Dermis blood vessel endothelial cell (primary cell): ENCODE results near the gene NPIPB8. TPM values are rescaled to one million over a fixed set of nuclear protein-coding genes. Genes with fewer than 3 reads are reported as not detected.
"Not testable (repeated sequence)": the region's sequence is repeated elsewhere in the genome, so short reads cannot be mapped to it uniquely, and the experiment has no call there.

Experiments
- DNase-seq: peaks from one replicate; pipeline ENCODE4 v3.0.0; 2010
- total RNA-seq: library from RNA; depleted of rRNA; stranded (reverse); fragments of >200 nt; gene quantifications from 2 replicates; pipeline ENCODE4 v1.2.3, GENCODE V29; 2014

Gene NPIPB8
- total RNA-seq, 1 donor from 2014 or later: 0.17 TPM

DNA sequence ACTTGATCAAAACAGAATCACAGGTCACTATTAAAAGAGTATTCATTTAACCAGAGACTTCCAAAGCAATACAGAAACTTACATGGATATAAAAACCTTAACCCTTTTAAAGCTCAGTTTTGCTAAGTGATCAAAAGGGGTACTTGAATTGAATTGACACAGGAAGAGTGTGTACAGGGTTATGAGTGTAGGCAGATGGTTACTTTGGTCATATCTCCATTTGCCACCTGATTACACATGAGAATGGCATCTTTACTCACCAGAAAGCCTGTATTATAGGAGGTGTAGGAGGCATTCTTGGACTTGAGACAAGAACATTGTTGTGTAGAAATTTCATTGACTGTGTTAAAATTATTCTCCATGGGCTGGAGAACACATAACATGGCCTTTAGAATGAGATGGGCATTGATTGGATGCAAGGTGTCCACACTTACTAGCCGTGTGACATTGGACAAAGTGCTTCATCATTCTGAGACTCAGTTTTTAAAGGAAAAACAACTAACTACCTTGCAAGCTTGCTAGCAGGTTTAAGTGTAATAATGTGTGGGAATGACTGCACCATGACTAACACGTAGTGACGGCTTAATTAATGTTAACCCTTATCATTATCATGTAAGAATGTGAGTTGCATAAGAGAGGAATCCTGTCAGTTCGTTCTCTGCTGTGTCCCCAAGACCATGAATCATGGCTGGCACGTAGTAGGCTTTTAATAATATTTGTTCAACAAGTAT is 1.6 kb upstream of the NPIPB8 start:
- DNase-seq: peak; percentile 49

DNA sequence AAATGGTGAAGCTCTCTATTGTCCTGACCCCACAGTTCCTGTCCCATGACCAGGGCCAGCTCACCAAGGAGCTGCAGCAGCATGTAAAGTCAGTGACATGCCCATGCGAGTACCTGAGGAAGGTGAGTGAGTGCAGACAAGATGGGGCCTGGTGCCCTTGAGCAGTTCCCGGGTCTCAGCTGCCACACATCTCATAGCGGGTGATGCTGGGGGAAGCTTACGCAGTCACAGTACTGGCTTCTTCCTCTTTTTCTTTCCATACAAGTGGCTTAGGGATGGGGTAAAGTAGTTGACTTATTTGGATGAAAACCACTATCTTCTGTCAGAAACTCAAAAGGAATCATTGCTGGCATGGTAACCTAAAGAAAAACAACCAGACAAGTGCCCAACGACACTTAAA is 494 bp downstream of the NPIPB8 start:
- not testable (repeated sequence) for DNase-seq

DNA sequence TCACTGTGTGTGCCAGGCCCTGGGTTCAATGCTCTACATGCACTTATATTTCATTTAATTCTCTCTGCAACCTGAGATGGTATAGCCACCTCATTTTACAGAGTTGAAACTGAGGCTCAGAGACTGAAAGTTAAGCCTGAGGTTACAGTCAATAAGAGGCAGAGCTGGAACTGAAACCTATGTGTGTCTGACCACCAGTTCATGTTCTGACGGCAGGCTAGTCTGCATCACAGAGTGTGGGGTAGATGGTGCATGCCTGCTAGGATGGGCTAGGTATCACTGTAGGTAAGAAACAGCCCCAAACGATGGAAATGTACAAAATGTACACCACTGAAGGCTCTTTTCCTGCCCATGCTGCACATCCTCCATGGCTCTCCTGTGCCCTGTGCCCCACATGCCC is 2.1 kb downstream of the NPIPB8 start:
- not testable (repeated sequence) for DNase-seq

DNA sequence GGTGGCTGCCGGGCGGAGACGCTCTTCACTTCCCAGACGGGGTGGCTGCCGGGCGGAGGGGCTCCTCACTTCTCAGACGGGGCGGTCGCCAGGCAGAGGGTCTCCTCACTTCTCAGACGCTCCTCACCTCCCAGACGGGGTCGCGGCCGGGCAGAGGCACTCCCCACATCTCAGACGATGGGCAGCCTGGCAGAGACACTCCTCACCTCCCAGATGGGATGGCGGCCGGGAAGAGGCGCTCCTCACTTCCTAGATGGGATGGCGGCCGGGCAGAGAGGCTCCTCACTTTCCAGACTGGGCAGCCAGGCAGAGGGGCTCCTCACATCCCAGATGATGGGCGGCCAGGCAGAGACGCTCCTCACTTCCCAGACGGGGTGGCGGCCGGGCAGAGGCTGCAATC is 28.4 kb downstream of the NPIPB8 start:
- DNase-seq: not testable (repeated sequence)

DNA sequence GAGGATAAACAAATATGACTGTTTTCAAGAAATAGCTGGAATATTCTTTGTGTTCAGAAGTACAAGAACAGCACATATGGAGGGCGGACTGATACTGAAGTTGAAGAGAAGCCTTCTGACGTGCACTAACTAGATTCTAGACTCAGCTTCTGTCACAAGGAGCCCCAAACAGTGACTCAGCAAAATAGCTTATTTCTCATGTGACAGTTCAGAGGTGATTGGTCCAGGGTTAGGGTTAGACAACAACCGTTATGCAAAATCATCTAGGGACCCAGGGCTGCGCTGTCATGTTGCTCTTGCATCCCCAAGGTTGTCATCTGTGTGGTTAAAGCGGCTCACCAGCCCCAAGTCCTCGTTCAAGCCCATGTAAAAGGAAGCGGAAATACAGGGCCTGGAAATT is 29.6 kb downstream of the NPIPB8 start:
- DNase-seq: not testable (repeated sequence)

DNA sequence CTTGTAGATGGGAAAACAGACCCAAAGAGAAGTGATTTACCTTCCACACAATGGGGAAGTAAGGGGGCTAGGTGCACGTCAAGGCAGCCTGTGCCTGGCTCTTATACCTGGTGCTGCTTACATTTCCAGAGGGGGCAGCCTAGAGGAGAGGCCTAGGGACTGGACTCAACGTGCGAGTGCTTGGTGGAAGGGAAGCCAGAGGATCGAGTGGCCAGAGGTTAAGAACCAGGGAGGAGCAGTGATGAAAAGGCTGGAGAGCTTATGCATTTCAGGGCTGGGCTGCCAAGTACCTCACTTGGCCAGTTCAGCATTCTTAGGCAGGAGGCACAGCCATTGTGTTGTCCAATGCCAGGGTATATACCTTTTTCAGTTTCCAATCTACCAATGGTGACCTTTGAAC is 30.3 kb downstream of the NPIPB8 start:
- not testable (repeated sequence) for DNase-seq

DNA sequence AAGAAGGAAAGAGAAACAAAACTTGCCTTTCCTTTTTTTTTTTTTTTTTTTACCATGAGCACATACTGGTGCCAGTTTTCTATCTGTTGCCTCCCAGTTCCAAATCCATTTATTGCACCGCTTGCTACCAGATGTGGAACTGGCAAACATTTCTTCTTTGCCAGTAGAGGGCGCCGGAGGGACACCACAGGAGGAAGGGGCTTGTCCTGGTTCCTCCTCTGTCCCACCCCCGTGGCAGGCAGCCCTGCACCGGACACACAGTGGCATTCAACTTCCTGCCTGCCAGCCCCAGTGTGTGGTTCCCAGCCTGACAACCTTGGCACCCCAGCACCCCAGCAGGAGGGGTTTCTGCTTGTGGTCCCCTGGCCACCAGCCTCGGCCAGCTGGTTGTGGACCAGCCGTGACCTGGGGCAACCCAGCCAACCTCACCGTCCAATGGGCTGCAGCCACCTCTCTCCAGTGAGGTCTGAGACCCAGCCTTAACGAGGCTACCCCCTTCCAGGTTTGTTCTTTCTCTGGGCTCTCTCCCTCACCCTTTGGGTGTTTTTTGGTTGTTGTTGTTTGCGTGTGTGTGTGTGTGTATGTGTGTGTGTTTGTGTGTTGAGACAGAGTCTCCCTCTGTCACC is 50.6 kb downstream of the NPIPB8 start:
- not testable (repeated sequence) for DNase-seq

DNA sequence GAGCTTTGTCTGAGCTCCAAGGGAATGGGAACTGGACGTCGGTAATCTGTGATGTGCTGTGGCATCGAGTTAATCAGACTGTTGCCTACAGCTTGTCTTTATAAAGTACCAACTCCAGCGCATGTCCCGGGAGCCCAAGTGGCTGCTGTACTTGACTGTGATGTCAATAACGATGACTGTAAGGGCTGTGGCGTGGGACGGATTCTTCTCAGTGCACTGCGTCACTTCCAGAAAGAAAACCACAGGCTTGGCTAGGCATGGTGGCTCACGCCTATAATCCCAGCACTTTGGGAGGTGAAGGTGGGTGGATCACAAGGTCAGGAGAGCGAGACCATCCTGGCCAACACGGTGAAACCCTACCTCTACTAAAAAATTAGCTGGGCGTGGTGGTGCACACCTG is 51.6 kb downstream of the NPIPB8 start:
- DNase-seq: not testable (repeated sequence)

DNA sequence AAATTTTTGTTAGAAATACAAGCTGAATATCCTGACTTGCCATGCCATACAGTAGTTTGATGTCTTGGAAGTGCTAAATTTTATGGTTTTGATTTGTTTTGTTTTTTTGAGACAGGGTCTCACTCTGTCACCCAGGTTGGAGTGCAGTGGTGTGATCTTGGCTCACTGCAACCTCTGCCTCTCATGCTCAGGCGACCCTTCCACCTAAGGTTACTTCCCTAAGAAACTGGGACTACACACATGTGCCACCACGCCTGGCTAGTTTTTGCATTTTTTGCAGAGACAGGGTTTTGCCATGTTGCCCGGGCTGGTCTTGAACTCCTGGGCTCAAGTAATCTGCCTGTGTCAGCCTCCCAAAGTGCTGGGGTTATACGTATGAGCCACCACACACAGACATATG is 53.9 kb downstream of the NPIPB8 start:
- DNase-seq: not testable (repeated sequence)

DNA sequence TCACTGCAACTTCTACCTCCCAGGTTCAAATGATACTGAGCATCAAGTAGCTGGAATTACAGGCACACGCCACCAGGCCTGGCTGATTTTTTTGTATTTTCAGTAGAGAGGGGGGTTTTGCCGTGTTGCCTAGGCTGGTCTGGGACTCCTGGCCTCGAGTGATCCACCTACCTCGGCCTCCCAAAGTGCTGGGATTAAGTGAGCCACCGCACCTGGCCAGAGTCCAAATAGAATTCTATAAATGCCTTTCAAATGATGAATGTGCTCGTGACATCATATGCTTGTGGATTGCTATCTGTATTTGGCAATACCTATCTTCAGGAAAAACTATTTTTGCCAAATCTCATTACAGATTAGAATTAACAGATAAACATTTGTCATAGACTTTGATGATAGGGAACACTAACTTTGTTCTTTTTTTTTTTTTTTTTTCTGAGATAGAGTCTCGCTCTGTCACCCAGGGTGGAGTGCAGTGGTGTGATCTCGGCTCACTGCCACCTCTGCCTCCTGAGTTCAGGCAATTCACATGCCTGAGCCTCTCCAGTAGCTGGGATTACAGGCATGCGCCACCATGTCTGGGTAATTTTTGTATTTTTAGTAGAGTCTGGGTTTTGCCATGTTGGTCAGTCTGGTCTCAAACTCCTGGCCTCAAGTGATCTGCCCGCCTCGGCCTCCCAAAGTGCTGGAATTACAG is 55.5 kb downstream of the NPIPB8 start:
- not testable (repeated sequence) for DNase-seq

DNA sequence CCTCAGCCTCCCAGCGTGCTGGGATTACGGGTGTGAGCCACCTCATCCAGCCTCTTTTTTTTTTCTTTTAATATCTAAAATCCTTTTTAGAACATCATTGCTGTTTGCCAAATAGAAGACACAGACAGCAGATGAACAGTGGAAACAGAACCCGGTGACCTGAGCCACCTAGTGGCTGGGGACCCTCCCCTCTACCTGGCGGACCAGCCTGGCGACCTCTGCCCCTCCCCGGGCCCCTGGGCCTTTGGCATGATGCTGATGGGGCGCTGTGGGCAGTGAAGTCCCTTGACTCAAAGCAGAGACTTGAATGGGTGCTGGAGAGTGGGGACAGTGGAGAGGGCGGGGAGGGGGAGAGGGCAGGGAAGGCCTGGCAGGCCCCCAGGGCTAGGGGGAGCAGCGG is 61.9 kb downstream of the NPIPB8 start:
- not testable (repeated sequence) for DNase-seq

DNA sequence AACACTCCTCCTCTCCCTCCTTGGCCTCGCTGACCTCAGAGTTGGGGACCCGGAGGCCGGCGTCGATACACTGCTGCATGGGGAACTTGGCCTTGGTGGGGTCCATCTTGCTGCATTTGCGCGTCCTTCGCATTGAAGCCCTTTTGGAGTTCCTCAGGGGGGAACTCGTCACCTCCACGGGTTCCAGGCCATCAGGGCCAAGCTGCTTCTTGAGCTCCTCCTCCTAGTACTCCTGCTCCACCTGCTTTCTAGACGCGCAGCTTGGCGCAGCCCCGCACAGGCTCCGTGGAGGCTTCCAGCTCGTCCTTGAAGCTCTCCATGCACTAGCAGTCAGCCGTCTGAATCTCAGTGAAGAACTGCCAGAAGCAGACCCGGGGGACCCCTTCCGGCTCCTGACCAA is 62.5 kb downstream of the NPIPB8 start:
- DNase-seq: not testable (repeated sequence)

DNA sequence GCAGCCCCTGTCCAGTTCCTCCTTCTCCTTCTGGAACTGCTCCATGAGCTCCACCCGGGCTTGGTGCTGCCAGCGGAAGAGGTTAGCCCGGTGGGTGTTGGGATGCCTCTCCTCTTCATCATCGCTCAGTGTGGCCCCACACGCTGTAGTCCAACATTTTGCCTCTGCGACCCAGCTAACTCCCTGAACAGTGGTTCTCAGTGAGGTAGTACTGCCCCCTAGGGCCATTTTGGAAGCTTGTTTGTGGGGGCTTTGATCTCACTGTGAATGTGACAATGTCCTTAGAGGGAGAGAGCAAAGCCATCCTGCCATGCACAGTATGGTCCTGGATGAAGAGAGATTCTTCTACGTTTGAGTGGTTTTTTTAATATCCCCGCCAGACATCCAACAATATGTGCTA is 63.5 kb downstream of the NPIPB8 start:
- not testable (repeated sequence) for DNase-seq

DNA sequence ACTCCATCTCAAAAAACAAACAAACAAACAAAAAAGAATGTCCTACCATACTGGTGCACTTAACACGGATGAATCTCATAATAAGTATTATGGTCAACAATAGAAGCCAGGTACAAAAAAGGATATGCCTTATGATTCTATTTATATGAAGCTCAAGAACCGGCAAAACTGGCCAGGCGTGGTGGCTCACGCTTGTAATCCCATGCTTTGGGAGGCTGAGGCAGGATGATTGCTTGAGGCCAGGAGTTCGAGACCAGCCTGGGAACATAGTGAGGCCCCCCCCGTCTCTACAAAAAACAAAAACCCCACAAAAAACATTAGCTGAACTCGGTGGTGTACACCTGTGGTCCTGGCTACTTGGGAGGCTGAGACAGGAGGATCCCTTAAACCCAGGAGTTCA is 66.4 kb downstream of the NPIPB8 start:
- not testable (repeated sequence) for DNase-seq

Other genes with a start within 250 kb of the NPIPB8 start
- 183 and 187 TPM in 2 replicates for gene EIF3CL, start 234.2 kb upstream of the NPIPB8 start, total RNA-seq
- gene NPIPB7, start 165.7 kb upstream of the NPIPB8 start, total RNA-seq: not detected in 2 replicates
- gene CLN3, start 146.0 kb upstream of the NPIPB8 start, total RNA-seq: 20.1 and 29.2 TPM in 2 replicates
- gene APOBR, start 143.4 kb upstream of the NPIPB8 start, total RNA-seq: under 0.01 and 0.05 TPM in 2 replicates
- gene IL27, start 131.2 kb upstream of the NPIPB8 start, total RNA-seq: not detected in 2 replicates
- gene NUPR1, start 99.1 kb upstream of the NPIPB8 start, total RNA-seq: 3.8 and 4.9 TPM in 2 replicates
- gene SGF29, start 84.1 kb upstream of the NPIPB8 start, total RNA-seq: 8.7 and 10.0 TPM in 2 replicates
- 0.14 TPM in 1 of 2 replicates, not detected in the other for gene SULT1A2, start 41.0 kb upstream of the NPIPB8 start, total RNA-seq
- gene SULT1A1, start 28.0 kb upstream of the NPIPB8 start, total RNA-seq: 1.2 and 4.4 TPM in 2 replicates
- 147 and 213 TPM in 2 replicates for gene EIF3C, start 73.4 kb downstream of the NPIPB8 start, total RNA-seq
- 1.9 and 4.9 TPM in 2 replicates for gene NPIPB9, start 113.7 kb downstream of the NPIPB8 start, total RNA-seq
- gene ATXN2L, start 184.9 kb downstream of the NPIPB8 start, total RNA-seq: 33.5 and 74.3 TPM in 2 replicates
- gene TUFM, start 208.3 kb downstream of the NPIPB8 start, total RNA-seq: 127 and 181 TPM in 2 replicates
- gene SH2B1, start 225.8 kb downstream of the NPIPB8 start, total RNA-seq: 9.4 and 13.0 TPM in 2 replicates
- not detected in 2 replicates for gene ATP2A1, start 240.4 kb downstream of the NPIPB8 start, total RNA-seq